GM08714 (cell line): Measurements from ENCODE around the gene DNAH8.
"Not testable (repeated sequence)": the region's sequence is repeated elsewhere in the genome, so short reads cannot be mapped to it uniquely, and the experiment has no call there.

Experiments
- H3K4me3 ChIP-seq: fragments of 200-500 bp; sonication (Bioruptor generic); 2 replicates; pipeline ENCODE4 v1.5.1; 2014; ENCODE audit warnings: mild to moderate bottlenecking, low read length, inconsistent platforms
- ZNF274 ChIP-seq: IDR thresholded peaks from 2 replicates; pipeline ENCODE4 v1.6.1; 2012; ENCODE audit warnings: mild to moderate bottlenecking, low read depth, low read length

DNAH8 gene

GRCh38 chr6:38687043-38687353 lies 28.1 kb upstream of the DNAH8 start:
- TF ChIP-seq ZNF274 = no peak
- H3K4me3 ChIP-seq = no peak overlapping the region

GRCh38 chr6:38687549-38687948 lies 27.6 kb upstream of the DNAH8 start:
- no peak overlapping the region for H3K4me3 ChIP-seq

GRCh38 chr6:38688579-38689087 lies 26.5 kb upstream of the DNAH8 start:
- no peak for TF ChIP-seq ZNF274
- no peak overlapping the region; the same call in 1 of the 2 replicates for H3K4me3 ChIP-seq

More at GRCh38 chr6:38687549-38687948, 27.6 kb upstream of the DNAH8 start:
- TF ChIP-seq ZNF274 = no peak

- no peak overlapping the region for H3K4me3 ChIP-seq
- no peak for TF ChIP-seq ZNF274
Observed at GRCh38 chr6:38695227-38695900, 19.7 kb upstream of the DNAH8 start.

- no peak for TF ChIP-seq ZNF274
Observed at GRCh38 chr6:38695933-38696332, 19.2 kb upstream of the DNAH8 start.

GRCh38 chr6:38696345-38696744 lies 18.8 kb upstream of the DNAH8 start:
- H3K4me3 ChIP-seq = no peak overlapping the region
- TF ChIP-seq ZNF274 = no peak

More at GRCh38 chr6:38695933-38696332, 19.2 kb upstream of the DNAH8 start:
- no peak overlapping the region for H3K4me3 ChIP-seq

GRCh38 chr6:38697846-38698245 lies 17.3 kb upstream of the DNAH8 start:
- TF ChIP-seq ZNF274 = no peak
- H3K4me3 ChIP-seq = no peak overlapping the region

- H3K4me3 ChIP-seq = not testable (repeated sequence)
Observed at GRCh38 chr6:38699702-38700101, 15.4 kb upstream of the DNAH8 start.

GRCh38 chr6:38701551-38701950 lies 13.6 kb upstream of the DNAH8 start:
- H3K4me3 ChIP-seq = peak overlapping the region; percentile 13; the same call in 1 of the 2 replicates

GRCh38 chr6:38702558-38703397 lies 12.3 kb upstream of the DNAH8 start, which contains the start of gene GLO1:
GLO1 (minus strand) TSS chr6:38703145; CDS start chr6:38703054, 91 bp downstream.
- H3K4me3 ChIP-seq = peak within 1 kb of the TSS; percentile 88
- TF ChIP-seq ZNF274 = no peak

More at GRCh38 chr6:38701551-38701950, 13.6 kb upstream of the DNAH8 start:
- TF ChIP-seq ZNF274 = no peak

- no peak overlapping the region for H3K4me3 ChIP-seq
- TF ChIP-seq ZNF274 = no peak
Observed at GRCh38 chr6:38703949-38704590, 11.0 kb upstream of the DNAH8 start.

GRCh38 chr6:38705924-38706323 lies 9.2 kb upstream of the DNAH8 start:
- H3K4me3 ChIP-seq = no peak overlapping the region
- no peak for TF ChIP-seq ZNF274

- H3K4me3 ChIP-seq = no peak overlapping the region
Observed at GRCh38 chr6:38708496-38708895, 6.6 kb upstream of the DNAH8 start.

GRCh38 chr6:38713812-38714211 lies 1.3 kb upstream of the DNAH8 start:
- TF ChIP-seq ZNF274 = no peak
- no peak overlapping the region for H3K4me3 ChIP-seq

More at GRCh38 chr6:38708496-38708895, 6.6 kb upstream of the DNAH8 start:
- TF ChIP-seq ZNF274 = no peak
